Upper lobe of left lung (tissue), 6 donors: ENCODE measurements around the gene RECQL5. TPM values are rescaled to one million over a fixed set of nuclear protein-coding genes. Genes with fewer than 3 reads are reported as not detected.

Experiments
- ATAC-seq, 2 donors: fragments of 200-7000 bp; cut with Tn5 transposase; one replicate each; pipeline ENCODE4 v1.9.1; 2022; ENCODE audit warnings: mild to moderate bottlenecking in 2 of 2, moderate library complexity in 2 of 2; ENCODE audit not compliant: low FRiP score in 2 of 2
- DNase-seq, 2 donors: peaks; one replicate each; pipeline ENCODE4 v3.0.0-alpha.2; 2019 to 2020
- H3K27ac ChIP-seq, 4 donors: fragments of 200-600 bp; sonication (generic); one replicate each; pipeline ENCODE4 v1.5.1; 2016 to 2019
- H3K27me3 ChIP-seq, 4 donors: fragments of 200-600 bp; sonication (generic); one replicate each; pipeline ENCODE4 v1.5.1; 2017 to 2019
- H3K36me3 ChIP-seq, 4 donors: fragments of 200-600 bp; sonication (generic); one replicate each; pipeline ENCODE4 v1.5.1; 2016 to 2019
- H3K4me1 ChIP-seq, 4 donors: fragments of 200-600 bp; sonication (generic); one replicate each; pipeline ENCODE4 v1.5.1; 2018 to 2019
- H3K4me3 ChIP-seq, 4 donors: fragments of 200-600 bp; sonication (generic); one replicate each; pipeline ENCODE4 v1.5.1; 2017 to 2019; ENCODE audit warnings: mild to moderate bottlenecking in 2 of 4, moderate library complexity in 1 of 4
- H3K9me3 ChIP-seq, 4 donors: fragments of 200-600 bp; sonication (generic); one replicate each; pipeline ENCODE4 v1.5.1; 2018 to 2019
- CTCF ChIP-seq, 6 experiments: fragments of 450-650 bp in 4 of 6; fragments of 200-600 bp in 2 of 6; sonication (generic) in 2 of 6; IDR thresholded peaks; one replicate each; pipeline ENCODE4 v1.5.1; 2016 to 2019; ENCODE audit warnings: antibody characterized with exemption in 6 of 6
- EP300 ChIP-seq, 4 donors: sonication (generic); formaldehyde crosslinking; IDR thresholded peaks; one replicate each; pipeline ENCODE4 v1.5.1; 2017; ENCODE audit warnings: antibody characterized with exemption in 4 of 4, control low read depth in 2 of 4
- POLR2A ChIP-seq, 4 donors: fragments of 450-650 bp; IDR thresholded peaks; one replicate each; pipeline ENCODE4 v1.5.1; 2016 to 2017; ENCODE audit warnings: antibody characterized with exemption in 4 of 4, mild to moderate bottlenecking in 2 of 4
- POLR2AphosphoS5 ChIP-seq, 2 donors: sonication (generic); formaldehyde crosslinking; IDR thresholded peaks; one replicate each; pipeline ENCODE4 v1.5.1; 2017; ENCODE audit warnings: antibody characterized with exemption in 2 of 2
- WGBS, 2 donors: methylation state at CpG; one replicate each; pipeline ENCODE4 v1.1.5; 2017 to 2018; 5-methylcytosine and 5-hydroxymethylcytosine counted together
- total RNA-seq, 6 donors: library from RNA; depleted of rRNA in 4 of 6; stranded (reverse); fragments of >200 nt in 4 of 6; gene quantifications; one replicate each; pipeline versions ENCODE4 v1.1.0 to v1.2.1, GENCODE V29; 2016 to 2021
- donor health status: DM: no; HTN: no; CAD: no; lungs with moderate emphysema.
- donor health status: DM: no; HTN: yes; CAD: no; lungs with severe emphysema.

The RECQL5 gene
- total RNA-seq, 6 donors from 2014 or later = 11.4 to 97.4 (median 41.4) TPM

GRCh38 chr17:75704963-75705875 lies 38.3 kb upstream of the RECQL5 start:
- TF ChIP-seq EP300 (IDR thresholded peaks at IDR 0.05) = no peak
- TF ChIP-seq CTCF (IDR thresholded peaks at IDR 0.05) = no peak
- no peak overlapping the region for H3K27ac ChIP-seq
- peaks cover 41 to 87% (median 80%) of the 10 kb centered on the region in 4 donors for H3K36me3 ChIP-seq
- H3K4me1 ChIP-seq = peaks cover 12 to 34% (median 29%) of the 10 kb centered on the region in 4 donors
- no peak overlapping the region for H3K4me3 ChIP-seq
- WGBS, 2 donors = 85 to 91% methylated on average over 15 to 27 of the region's 27 CpGs
- no peaks in the 10 kb centered on the region for H3K27me3 ChIP-seq
- no peak for ATAC-seq
- no peaks in the 10 kb centered on the region for H3K9me3 ChIP-seq
- peak in 1 of 2 donors; percentile 66 for DNase-seq

GRCh38 chr17:75703591-75703990 lies 36.6 kb upstream of the RECQL5 start:
- no peak for TF ChIP-seq POLR2A (IDR thresholded peaks at IDR 0.05)
- no peak for TF ChIP-seq EP300 (IDR thresholded peaks at IDR 0.05)
- TF ChIP-seq CTCF (IDR thresholded peaks at IDR 0.05) = no peak
- no peak for TF ChIP-seq POLR2AphosphoS5 (IDR thresholded peaks at IDR 0.05)
- Histone ChIP-seq H3K4me1 (peaks cover 27 to 50% (median 43%) of the 10 kb centered on the region in 4 donors), H3K4me3 (no peak overlapping the region), H3K27ac (peak overlapping the region in 1 of 4 donors; percentile 1), H3K36me3 (peaks cover 41 to 96% (median 83%) of the 10 kb centered on the region in 4 donors), H3K9me3 (no peaks in the 10 kb centered on the region), H3K27me3 (no peaks in the 10 kb centered on the region)
- ATAC-seq = no peak
- 90 to 93% methylated on average over 5 to 9 of the region's 9 CpGs for WGBS, 2 donors
- no peak for DNase-seq

- no peaks in the 10 kb centered on the region for H3K27me3 ChIP-seq
- H3K36me3 ChIP-seq = peaks cover 41 to 93% (median 80%) of the 10 kb centered on the region in 4 donors
- no peak for ATAC-seq
- 92 to 97% methylated on average over 10 to 12 of the region's 12 CpGs for WGBS, 2 donors
- H3K9me3 ChIP-seq = no peaks in the 10 kb centered on the region
- peak overlapping the region in 1 of 4 donors; percentile 19 for H3K27ac ChIP-seq
- H3K4me1 ChIP-seq = peaks cover 31 to 53% (median 43%) of the 10 kb centered on the region in 4 donors
- no peak overlapping the region for H3K4me3 ChIP-seq
- TF ChIP-seq POLR2A (IDR thresholded peaks at IDR 0.05) = no peak
- TF ChIP-seq EP300 (IDR thresholded peaks at IDR 0.05) = no peak
- TF ChIP-seq CTCF (IDR thresholded peaks at IDR 0.05) = no peak
- no peak for TF ChIP-seq POLR2AphosphoS5 (IDR thresholded peaks at IDR 0.05)
- peak in 1 of 2 donors; percentile 33 for DNase-seq
Measured at GRCh38 chr17:75703191-75703590, 36.2 kb upstream of the RECQL5 start.

- H3K4me1 ChIP-seq = peaks cover 43 to 59% (median 51%) of the 10 kb centered on the region in 4 donors
- no peaks in the 10 kb centered on the region for H3K27me3 ChIP-seq
- WGBS, 2 donors = 85 to 88% methylated on average over 8 to 10 of the region's 10 CpGs
- ATAC-seq (no peak), DNase-seq (no peak)
- no peak overlapping the region for H3K4me3 ChIP-seq
- H3K27ac ChIP-seq = peak overlapping the region; percentile 52 to 86 (median 71)
- TF ChIP-seq CTCF (IDR thresholded peaks at IDR 0.05) = no peak
- no peak for TF ChIP-seq POLR2A (IDR thresholded peaks at IDR 0.05)
- no peak for TF ChIP-seq POLR2AphosphoS5 (IDR thresholded peaks at IDR 0.05)
- TF ChIP-seq EP300 (IDR thresholded peaks at IDR 0.05) = no peak
- H3K9me3 ChIP-seq = no peaks in the 10 kb centered on the region
- peaks cover 34 to 85% (median 67%) of the 10 kb centered on the region in 4 donors for H3K36me3 ChIP-seq
Measured at GRCh38 chr17:75701288-75701687, 34.3 kb upstream of the RECQL5 start.
